Immature natural killer cell (primary cell): ENCODE data around the gene GNG2. TPM values are rescaled to one million over a fixed set of nuclear protein-coding genes. Genes with fewer than 3 reads are reported as not detected.

ENCODE experiments used
- DNase-seq, 3 donors: peaks; one replicate each; pipeline ENCODE4 v3.0.0; 2022; ENCODE audit warnings: mixed read lengths in 1 of 3
- H3K27ac Mint-ChIP-seq, 6 donors: one replicate each; pipeline ENCODE4 v1.8.0; 2020; ENCODE audit warnings: mixed read lengths in 6 of 6, mild to moderate bottlenecking in 5 of 6, inconsistent platforms in 4 of 6, moderate library complexity in 3 of 6
- H3K27me3 Mint-ChIP-seq, 3 donors: one replicate each; pipeline ENCODE4 v1.8.0; 2020 to 2021; ENCODE audit warnings: low read depth in 3 of 3, mild to moderate bottlenecking in 3 of 3, mixed read lengths in 3 of 3, moderate library complexity in 3 of 3, inconsistent platforms in 1 of 3
- H3K36me3 Mint-ChIP-seq, 3 donors: one replicate each; pipeline ENCODE4 v1.8.0; 2020; ENCODE audit warnings: mixed read lengths in 3 of 3, inconsistent platforms in 2 of 3, mild to moderate bottlenecking in 2 of 3
- H3K4me1 Mint-ChIP-seq, 2 donors: one replicate each; pipeline ENCODE4 v1.8.0; 2020; ENCODE audit warnings: inconsistent platforms in 2 of 2, mild to moderate bottlenecking in 2 of 2, mixed read lengths in 2 of 2, moderate library complexity in 1 of 2
- H3K4me3 Mint-ChIP-seq, 5 donors: one replicate each; pipeline ENCODE4 v1.8.0; 2020; ENCODE audit warnings: mild to moderate bottlenecking in 5 of 5, mixed read lengths in 5 of 5, inconsistent platforms in 3 of 5, moderate library complexity in 3 of 5
- H3K9me3 Mint-ChIP-seq, 6 donors: one replicate each; pipeline ENCODE4 v1.8.0; 2020; ENCODE audit warnings: mild to moderate bottlenecking in 6 of 6, mixed read lengths in 6 of 6, inconsistent platforms in 4 of 6, moderate library complexity in 3 of 6
- polyA plus RNA-seq, 3 donors: library from polyadenylated mRNA; unstranded; fragments of 300-500 nt; fragmentation: Illumina TruSeq; gene quantifications; one replicate each; pipeline ENCODE4 v1.2.3, GENCODE V29; 2021

Gene GNG2
- polyA plus RNA-seq, 3 donors from 2014 or later, result 391 to 466 (median 462) TPM

- no peak for DNase-seq
- Mint-ChIP-seq H3K27me3 (peaks cover 2 to 16% (median 5%) of the 10 kb centered on the region in 3 donors), H3K4me1 (peaks cover 96 to 99% of the 10 kb centered on the region in 2 donors), H3K4me3 (peak overlapping the region in 2 of 5 donors; percentile 30 to 46), H3K36me3 (peaks cover 10 to 14% (median 13%) of the 10 kb centered on the region in 3 donors), H3K27ac (peak overlapping the region; percentile 41 to 92 (median 73)), H3K9me3 (no peaks in the 10 kb centered on the region)
Measured at GRCh38 chr14:51914310-51914709, 53.9 kb downstream of the GNG2 start.

- peaks cover 0 to 8% (median 4%) of the 10 kb centered on the region in 3 donors for H3K36me3 Mint-ChIP-seq
- peaks cover 93 to 99% of the 10 kb centered on the region in 2 donors for H3K4me1 Mint-ChIP-seq
- H3K4me3 Mint-ChIP-seq, result no peak overlapping the region
- peaks cover 2 to 8% (median 5%) of the 10 kb centered on the region in 3 donors for H3K27me3 Mint-ChIP-seq
- peak overlapping the region; percentile 65 to 92 (median 84) for H3K27ac Mint-ChIP-seq
- no peak for DNase-seq
- no peaks in the 10 kb centered on the region for H3K9me3 Mint-ChIP-seq
Measured at GRCh38 chr14:51917193-51917592, 56.8 kb downstream of the GNG2 start.

GRCh38 chr14:51921026-51921425 lies 60.6 kb downstream of the GNG2 start:
- Mint-ChIP-seq H3K36me3 (peaks cover 0 to 8% (median 4%) of the 10 kb centered on the region in 3 donors), H3K27me3 (peaks cover 2 to 8% (median 5%) of the 10 kb centered on the region in 3 donors), H3K9me3 (no peaks in the 10 kb centered on the region), H3K4me1 (peaks cover 87 to 98% of the 10 kb centered on the region in 2 donors), H3K27ac (peak overlapping the region; percentile 74 to 93 (median 92)), H3K4me3 (peak overlapping the region in 3 of 5 donors; percentile 5 to 40 (median 24))
- no peak for DNase-seq

- H3K27me3 Mint-ChIP-seq, result peaks cover 0 to 4% (median 2%) of the 10 kb centered on the region in 3 donors
- peaks cover 4 to 5% (median 4%) of the 10 kb centered on the region in 3 donors for H3K36me3 Mint-ChIP-seq
- H3K4me3 Mint-ChIP-seq, result peak overlapping the region; percentile 52 to 82 (median 71)
- DNase-seq, result peak in 1 of 3 donors; percentile 19
- H3K9me3 Mint-ChIP-seq, result no peaks in the 10 kb centered on the region
- H3K27ac Mint-ChIP-seq, result peak overlapping the region; percentile 90 to 94 (median 92)
- peaks cover 87 to 98% of the 10 kb centered on the region in 2 donors for H3K4me1 Mint-ChIP-seq
Measured at GRCh38 chr14:51922624-51923023, 62.2 kb downstream of the GNG2 start.

- Mint-ChIP-seq H3K9me3 (no peaks in the 10 kb centered on the region), H3K27ac (peak overlapping the region; percentile 72 to 92 (median 82)), H3K27me3 (peaks cover 0 to 1% (median 0%) of the 10 kb centered on the region in 3 donors), H3K4me1 (peaks cover 91 to 99% of the 10 kb centered on the region in 2 donors), H3K4me3 (peak overlapping the region in 2 of 5 donors; percentile 42 to 43), H3K36me3 (peaks cover 4 to 5% (median 4%) of the 10 kb centered on the region in 3 donors)
- DNase-seq, result no peak
Measured at GRCh38 chr14:51924600-51924999, 64.2 kb downstream of the GNG2 start.

- Mint-ChIP-seq H3K27me3 (peaks cover 3 to 4% (median 3%) of the 10 kb centered on the region in 3 donors), H3K4me1 (peaks cover 93 to 99% of the 10 kb centered on the region in 2 donors), H3K27ac (peak overlapping the region; percentile 77 to 98 (median 84)), H3K4me3 (peak overlapping the region in 2 of 5 donors; percentile 5 to 23), H3K36me3 (peaks cover 4 to 7% (median 5%) of the 10 kb centered on the region in 3 donors), H3K9me3 (no peaks in the 10 kb centered on the region)
- DNase-seq, result no peak
Measured at GRCh38 chr14:51925980-51926379, 65.6 kb downstream of the GNG2 start.

GRCh38 chr14:51926449-51926848 lies 66.0 kb downstream of the GNG2 start:
- Mint-ChIP-seq H3K36me3 (peaks cover 5 to 7% (median 6%) of the 10 kb centered on the region in 3 donors), H3K27me3 (peaks cover 3 to 5% (median 4%) of the 10 kb centered on the region in 3 donors), H3K9me3 (no peaks in the 10 kb centered on the region), H3K27ac (peak overlapping the region; percentile 77 to 98 (median 84)), H3K4me1 (peaks cover 93 to 99% of the 10 kb centered on the region in 2 donors), H3K4me3 (peak overlapping the region in 2 of 5 donors; percentile 5 to 23)
- DNase-seq, result no peak

GRCh38 chr14:51928568-51928967 lies 68.2 kb downstream of the GNG2 start:
- H3K4me3 Mint-ChIP-seq, result peak overlapping the region in 4 of 5 donors; percentile 7 to 88 (median 11)
- H3K4me1 Mint-ChIP-seq, result peaks cover 93 to 99% of the 10 kb centered on the region in 2 donors
- peaks cover 5 to 11% (median 7%) of the 10 kb centered on the region in 3 donors for H3K36me3 Mint-ChIP-seq
- H3K27ac Mint-ChIP-seq, result peak overlapping the region; percentile 65 to 99 (median 84)
- DNase-seq, result no peak
- H3K9me3 Mint-ChIP-seq, result no peaks in the 10 kb centered on the region
- H3K27me3 Mint-ChIP-seq, result peaks cover 3 to 5% (median 4%) of the 10 kb centered on the region in 3 donors

GRCh38 chr14:51929166-51929565 lies 68.8 kb downstream of the GNG2 start:
- no peak for DNase-seq
- Mint-ChIP-seq H3K9me3 (no peaks in the 10 kb centered on the region), H3K36me3 (peaks cover 5 to 11% (median 7%) of the 10 kb centered on the region in 3 donors), H3K27ac (peak overlapping the region; percentile 92 to 99 (median 98)), H3K4me1 (peaks cover 94 to 99% of the 10 kb centered on the region in 2 donors), H3K4me3 (peak overlapping the region in 4 of 5 donors; percentile 12 to 88 (median 82)), H3K27me3 (peaks cover 3 to 9% (median 5%) of the 10 kb centered on the region in 3 donors)

GRCh38 chr14:51929910-51930682 lies 69.7 kb downstream of the GNG2 start:
- Mint-ChIP-seq H3K9me3 (no peaks in the 10 kb centered on the region), H3K4me3 (peak overlapping the region; percentile 79 to 88 (median 83)), H3K4me1 (peaks cover 94 to 99% of the 10 kb centered on the region in 2 donors), H3K36me3 (peaks cover 7 to 15% (median 9%) of the 10 kb centered on the region in 3 donors), H3K27ac (peak overlapping the region; percentile 92 to 99 (median 98)), H3K27me3 (peaks cover 3 to 9% (median 7%) of the 10 kb centered on the region in 3 donors)
- peak; percentile 55 to 62 (median 62) for DNase-seq

- H3K4me1 Mint-ChIP-seq, result peaks cover 96 to 100% of the 10 kb centered on the region in 2 donors
- peaks cover 3 to 9% (median 7%) of the 10 kb centered on the region in 3 donors for H3K27me3 Mint-ChIP-seq
- no peaks in the 10 kb centered on the region for H3K9me3 Mint-ChIP-seq
- H3K27ac Mint-ChIP-seq, result peak overlapping the region; percentile 92 to 99 (median 98)
- DNase-seq, result no peak
- H3K4me3 Mint-ChIP-seq, result peak overlapping the region; percentile 79 to 88 (median 83)
- peaks cover 7 to 15% (median 9%) of the 10 kb centered on the region in 3 donors for H3K36me3 Mint-ChIP-seq
Measured at GRCh38 chr14:51931308-51931707, 70.9 kb downstream of the GNG2 start.

- Mint-ChIP-seq H3K36me3 (peaks cover 4 to 11% (median 5%) of the 10 kb centered on the region in 3 donors), H3K27ac (peak overlapping the region; percentile 43 to 92 (median 74)), H3K9me3 (no peaks in the 10 kb centered on the region), H3K4me3 (peak overlapping the region; percentile 1 to 15 (median 10)), H3K4me1 (peaks cover 92 to 100% of the 10 kb centered on the region in 2 donors), H3K27me3 (peaks cover 3 to 9% (median 6%) of the 10 kb centered on the region in 3 donors)
- DNase-seq, result no peak
Measured at GRCh38 chr14:51933191-51933590, 72.8 kb downstream of the GNG2 start.

- Mint-ChIP-seq H3K36me3 (peaks cover 3 to 16% (median 4%) of the 10 kb centered on the region in 3 donors), H3K27ac (peak overlapping the region; percentile 66 to 87 (median 82)), H3K9me3 (no peaks in the 10 kb centered on the region), H3K4me1 (peaks cover 89 to 100% of the 10 kb centered on the region in 2 donors), H3K4me3 (peak overlapping the region in 1 of 5 donors; percentile 44), H3K27me3 (peaks cover 0 to 4% (median 2%) of the 10 kb centered on the region in 3 donors)
- no peak for DNase-seq
Measured at GRCh38 chr14:51938137-51938536, 77.7 kb downstream of the GNG2 start.
